ENCODE data around the gene DYNLT4.
"Not testable (repeated sequence)": the region's sequence is repeated elsewhere in the genome, so short reads cannot be mapped to it uniquely, and the experiment has no call there.

Gene DYNLT4

DNA sequence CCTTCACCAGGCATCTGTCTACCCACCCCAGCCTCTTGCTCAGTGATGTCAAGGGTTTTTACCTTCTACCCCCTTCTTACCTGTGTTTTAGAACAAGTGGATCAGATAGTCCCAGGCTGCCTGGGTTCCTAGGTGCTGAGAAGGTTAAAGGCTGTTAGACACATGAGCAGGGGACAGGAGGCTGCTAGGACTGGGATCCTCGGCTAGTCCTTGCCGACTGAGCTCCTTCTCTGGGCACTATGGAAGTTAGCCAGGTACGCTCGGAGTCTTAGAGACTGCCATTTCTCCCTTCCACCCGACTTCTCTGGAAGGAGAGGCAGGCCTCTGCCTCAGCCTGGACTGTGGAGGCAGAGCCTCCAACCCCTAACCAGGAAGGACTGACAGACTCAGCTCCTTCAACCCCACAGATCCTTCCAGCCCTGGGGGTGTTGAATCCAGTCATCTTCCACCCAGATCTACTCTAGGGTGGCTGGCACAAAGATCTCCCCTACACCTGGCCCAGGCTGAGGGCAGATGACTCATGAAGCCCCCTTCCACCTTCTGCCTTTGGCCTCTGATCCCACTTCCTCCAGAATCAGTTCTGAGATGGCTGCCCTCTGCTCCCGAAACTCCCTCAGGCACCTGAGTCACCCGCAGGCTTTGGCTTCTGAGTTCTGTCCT, at the start of gene DYNLT4:
Gene DYNLT4 (minus strand): TSS at position 648 of the 660 bp plus-strand sequence. CDS start 683 bp downstream, outside the sequence.
- no peak for DNase-seq (ENCODE audit: low read depth)

DNA sequence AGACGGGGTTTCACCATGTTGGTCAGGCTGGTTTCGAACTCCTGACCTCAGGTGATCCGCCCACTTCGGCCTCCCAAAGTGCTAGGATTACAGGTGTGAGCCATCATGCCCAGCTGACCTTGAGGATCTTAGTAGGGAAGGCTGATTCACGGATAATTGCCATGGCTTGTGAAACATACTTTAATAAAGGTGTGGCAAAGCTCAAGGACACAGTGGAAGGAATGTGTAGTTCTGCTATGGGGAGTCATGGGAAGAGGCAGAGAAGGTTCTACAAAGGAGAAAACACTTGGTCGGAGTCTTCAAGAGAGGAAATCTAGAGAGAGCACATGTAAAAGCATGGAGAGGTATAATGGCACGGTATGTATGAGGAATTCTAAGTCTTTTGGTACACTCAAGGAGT, 48.6 kb upstream of the DYNLT4 start:
- DNase-seq (ENCODE audit: low read depth), result no peak

- DNase-seq (ENCODE audit: low read depth), result no peak
These were observed 47.8 kb upstream of the DYNLT4 start for GRCh38 chr1:44854970-44855369.

DNA sequence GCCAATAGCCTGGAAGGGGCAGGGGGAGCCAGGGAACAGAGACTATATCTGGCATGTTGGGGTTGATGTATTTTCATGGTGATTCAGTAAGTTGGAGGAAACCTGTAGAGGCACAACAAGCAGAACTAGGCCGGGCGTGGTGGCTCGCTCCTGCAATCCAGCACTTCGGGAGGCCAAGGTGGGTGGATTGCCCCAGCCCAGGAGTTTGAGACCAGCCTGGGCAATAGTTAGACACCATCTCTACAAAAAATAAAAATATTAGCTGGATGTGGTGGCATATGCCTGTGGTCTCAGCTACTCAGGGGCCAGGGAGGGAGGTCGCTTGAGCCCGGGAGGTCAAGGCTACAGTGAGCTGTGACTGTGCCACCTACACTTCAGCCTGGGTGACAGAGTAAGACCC, 46.0 kb upstream of the DYNLT4 start:
- no peak for DNase-seq (ENCODE audit: low read depth)

GRCh38 chr1:44851308-44851707, 44.2 kb upstream of the DYNLT4 start:
- no peak for DNase-seq (ENCODE audit: low read depth)

- no peak for DNase-seq (ENCODE audit: low read depth)
These were observed 42.5 kb upstream of the DYNLT4 start for GRCh38 chr1:44849575-44850132.

DNA sequence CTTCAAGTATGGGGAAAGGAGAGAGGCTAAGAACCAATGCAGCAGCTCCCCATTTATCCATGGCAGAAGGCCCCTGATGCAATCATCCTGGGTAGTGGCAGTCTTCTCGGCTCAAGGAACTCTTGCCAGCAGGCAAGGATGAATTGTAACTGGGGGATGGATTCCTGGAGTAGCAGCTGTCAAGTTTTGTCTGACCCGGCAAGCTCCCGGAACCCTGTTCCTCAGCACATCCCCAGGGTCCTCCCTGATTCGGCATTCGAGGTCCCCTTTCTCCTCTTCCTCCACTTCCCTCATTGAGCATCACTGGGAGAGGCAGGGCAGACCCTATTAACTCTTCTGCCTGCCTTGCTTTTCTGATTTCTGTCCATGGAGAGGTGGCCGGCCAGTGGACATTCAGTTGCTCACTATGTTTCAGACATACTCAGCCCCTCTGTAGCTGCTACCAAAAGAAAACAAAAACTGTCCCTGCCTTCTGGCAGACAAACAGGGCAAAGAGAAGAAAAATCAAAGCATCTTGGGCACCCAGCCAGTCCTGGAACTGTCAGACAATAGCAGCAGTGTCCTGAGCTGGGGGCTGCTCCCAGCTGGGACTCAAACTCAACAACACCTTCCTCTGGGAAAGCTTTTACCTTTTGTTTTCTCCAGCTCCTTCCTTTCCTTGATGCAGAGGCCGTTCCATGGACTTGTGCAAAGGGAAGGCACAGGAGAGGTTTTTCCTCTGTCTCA, 41.5 kb upstream of the DYNLT4 start:
- no peak for DNase-seq (ENCODE audit: low read depth)

- DNase-seq (ENCODE audit: low read depth), result no peak
These were observed 40.7 kb upstream of the DYNLT4 start for GRCh38 chr1:44847845-44848244.

- DNase-seq (ENCODE audit: low read depth), result no peak
These were observed 39.8 kb upstream of the DYNLT4 start for GRCh38 chr1:44846985-44847384.

- no peak for DNase-seq (ENCODE audit: low read depth)
These were observed 35.9 kb upstream of the DYNLT4 start, which contains the start of gene PTCH2 for GRCh38 chr1:44842862-44843655. Gene PTCH2 (minus strand): TSS chr1:44843253. CDS start chr1:44842932, 321 bp downstream.

- no peak for DNase-seq (ENCODE audit: low read depth)
These were observed 35.3 kb upstream of the DYNLT4 start for GRCh38 chr1:44842486-44842861.

DNA sequence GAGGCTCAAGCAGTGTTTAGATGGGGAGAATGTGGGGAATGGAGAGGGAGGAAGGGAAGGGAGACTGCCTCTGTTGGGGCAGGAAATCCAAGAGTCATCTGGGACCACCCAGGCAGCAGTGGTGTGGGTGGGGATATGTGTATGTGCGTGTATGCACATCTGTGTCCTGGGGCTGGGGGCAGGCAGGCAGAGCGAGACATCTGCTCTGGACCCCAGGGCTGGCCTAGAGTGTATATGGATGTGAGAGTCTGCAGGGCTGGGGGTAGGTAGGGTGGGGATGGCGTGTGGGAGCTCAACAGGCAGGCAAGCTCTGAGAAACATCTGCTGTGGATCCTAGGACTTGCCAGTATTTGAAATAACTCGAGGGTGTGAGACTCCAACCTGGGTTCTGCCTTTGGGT, 32.4 kb upstream of the DYNLT4 start:
- no peak for DNase-seq (ENCODE audit: low read depth)

- not testable (repeated sequence) for DNase-seq (ENCODE audit: low read depth)
These were observed 31.1 kb upstream of the DYNLT4 start for GRCh38 chr1:44838294-44838693.

GRCh38 chr1:44835738-44836675, 28.9 kb upstream of the DYNLT4 start:
- peak; percentile 67 for DNase-seq (ENCODE audit: low read depth)

- DNase-seq (ENCODE audit: low read depth), result no peak
These were observed 27.2 kb upstream of the DYNLT4 start for GRCh38 chr1:44834328-44834727.

GRCh38 chr1:44832056-44832705, 25.0 kb upstream of the DYNLT4 start:
- no peak for DNase-seq (ENCODE audit: low read depth)

DNA sequence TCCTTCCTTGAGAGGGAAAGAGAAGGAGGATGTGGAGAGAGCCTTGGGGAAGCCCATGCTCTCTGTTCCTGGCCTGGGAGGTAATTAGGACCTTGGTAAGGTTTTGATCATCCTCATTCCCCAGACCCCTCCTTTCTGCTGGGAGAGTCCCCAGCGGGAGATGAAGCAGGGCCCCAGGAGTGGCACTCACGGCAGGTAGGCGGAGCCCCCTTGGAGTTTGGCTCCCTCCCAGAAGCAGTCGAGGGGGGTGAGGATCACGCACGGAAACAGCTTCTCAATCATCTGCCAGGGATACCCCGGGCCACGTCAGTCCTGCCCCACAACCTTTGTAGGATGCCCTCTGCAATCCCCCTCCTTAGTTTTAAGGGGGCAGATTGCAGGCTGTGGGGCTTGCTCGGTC, 24.4 kb upstream of the DYNLT4 start:
- DNase-seq (ENCODE audit: low read depth), result no peak

DNA sequence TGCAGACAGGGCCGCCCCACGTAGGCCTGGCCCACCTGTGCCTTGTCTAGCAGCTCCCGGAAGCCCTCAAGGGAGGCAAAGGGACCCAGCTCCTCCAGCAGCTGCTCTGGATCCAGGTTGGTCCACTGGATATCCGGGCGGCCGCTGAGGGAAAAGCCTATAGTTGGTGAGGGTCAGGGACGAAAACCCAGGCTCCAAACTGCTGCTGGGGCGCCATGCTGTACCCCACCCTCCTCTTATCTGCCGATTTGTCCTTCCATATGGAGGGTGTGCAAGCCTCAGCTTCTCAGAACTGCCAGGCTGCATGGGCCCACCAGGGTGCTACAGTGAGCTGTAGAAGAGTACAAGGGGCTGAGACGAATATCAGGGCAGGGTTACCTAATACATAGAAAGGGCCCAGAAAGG, 23.8 kb upstream of the DYNLT4 start:
- DNase-seq (ENCODE audit: low read depth), result no peak

- no peak for DNase-seq (ENCODE audit: low read depth)
These were observed 22.6 kb upstream of the DYNLT4 start for GRCh38 chr1:44829506-44830384.

Measured in activated T-helper 9 cell treated with anti-CD3 and anti-CD28 coated beads, Interleukin-2, amount 50 U/mL, for 16 hours (primary cell).